Mammary epithelial cell (primary cell): ENCODE results near the gene TMEM187.

Experiments used
- CTCF ChIP-seq, 2 donors: IDR thresholded peaks in 1 of 2; conservative IDR thresholded peaks in 1 of 2; 2 replicates each; pipeline ENCODE4 v1.5.1; 2011 to 2012; ENCODE audit warnings: inconsistent platforms in 2 of 2, low read length in 2 of 2, mild to moderate bottlenecking in 2 of 2, control low read depth in 1 of 2, low read depth in 1 of 2; ENCODE audit not compliant: insufficient read depth in 1 of 2; ENCODE audit errors: extremely low read depth in 1 of 2
- EZH2 ChIP-seq: IDR thresholded peaks from 2 replicates; pipeline ENCODE4 v1.6.1; 2012; ENCODE audit warnings: low read length, inconsistent platforms, borderline replicate concordance

DNA sequence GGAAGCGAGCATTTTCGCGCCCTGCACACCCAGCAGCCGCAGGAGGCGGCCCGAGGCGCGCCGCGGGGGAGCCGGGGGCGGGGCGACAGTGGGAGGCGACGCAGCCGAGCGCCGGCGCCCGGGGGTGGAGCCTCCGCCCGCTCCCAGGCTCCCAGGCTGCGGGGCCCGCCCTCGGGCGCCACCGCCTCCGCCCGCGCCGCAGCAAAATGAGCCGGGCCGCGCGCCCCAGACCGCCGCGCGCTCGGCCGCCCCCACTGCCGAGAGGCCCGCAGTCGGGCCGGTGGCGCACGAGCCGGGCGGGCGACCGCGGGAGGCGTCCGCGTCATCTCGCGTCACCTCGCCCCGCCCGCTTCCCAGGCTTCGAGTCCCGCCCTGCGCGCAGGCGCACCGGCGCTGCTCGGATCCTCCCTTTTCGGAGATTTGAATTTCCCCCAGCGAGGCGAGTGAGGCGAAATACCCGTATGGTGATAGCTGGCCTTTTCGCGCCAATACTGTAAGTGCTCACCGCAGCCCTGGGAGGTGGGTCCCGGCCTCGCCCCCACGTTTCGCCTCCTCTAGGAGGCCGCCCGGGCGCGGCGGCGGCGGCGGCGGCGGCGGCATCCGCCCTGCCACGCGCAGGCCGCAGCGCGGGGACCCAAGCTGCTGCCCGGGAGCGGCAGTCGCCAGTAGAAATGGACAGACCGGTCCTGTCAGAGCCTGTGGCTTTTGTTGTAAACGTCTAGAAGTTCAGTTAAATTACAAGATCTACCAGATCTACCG is at the start of gene TMEM187:
- TF ChIP-seq CTCF (conservative IDR thresholded peaks at IDR 0.05 in 1 of 2, IDR thresholded peaks at IDR 0.05 in 1 of 2; ENCODE audit: extremely low read depth in 1 of 2, insufficient read depth in 1 of 2, low read depth in 1 of 2, low read length in 2 of 2) (no peak), EZH2 (no peak)
